ENCODE results near the gene OR2B6.

DNA sequence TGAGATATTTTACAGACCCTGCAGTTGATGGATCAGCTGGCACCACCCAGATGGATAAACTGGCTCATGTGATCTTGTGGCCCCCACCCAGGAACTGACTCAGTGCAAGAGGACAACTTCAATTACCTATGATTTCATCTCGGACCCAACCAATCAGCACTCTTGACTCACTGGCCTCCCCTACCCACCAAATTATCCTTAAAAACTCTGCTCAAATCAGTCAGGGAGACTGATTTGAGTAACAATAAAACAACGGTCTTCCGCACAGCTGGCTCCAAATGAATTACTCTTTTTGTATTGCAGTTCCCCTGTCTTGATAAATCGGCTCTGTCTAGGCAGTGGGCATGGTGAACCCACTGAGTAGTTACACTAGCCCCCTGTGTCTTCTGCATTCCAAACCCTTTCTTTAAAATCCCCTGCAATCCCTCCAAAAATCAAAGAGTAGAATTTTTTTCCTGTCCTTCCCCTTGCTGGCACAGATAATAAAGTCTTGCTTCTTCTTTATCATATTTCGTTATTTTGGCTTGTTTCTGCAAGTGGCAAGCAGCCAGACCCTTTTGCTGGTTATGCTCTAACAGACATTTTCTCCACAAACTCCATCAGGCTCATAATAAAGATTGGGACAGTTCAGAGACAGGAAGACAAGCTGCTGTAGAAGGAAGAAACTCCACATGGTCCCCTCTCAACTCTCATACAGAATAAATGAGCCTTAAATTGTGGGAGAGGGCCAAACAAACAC is 48.3 kb downstream of the OR2B6 start:
- TF ChIP-seq, protein P1, sequence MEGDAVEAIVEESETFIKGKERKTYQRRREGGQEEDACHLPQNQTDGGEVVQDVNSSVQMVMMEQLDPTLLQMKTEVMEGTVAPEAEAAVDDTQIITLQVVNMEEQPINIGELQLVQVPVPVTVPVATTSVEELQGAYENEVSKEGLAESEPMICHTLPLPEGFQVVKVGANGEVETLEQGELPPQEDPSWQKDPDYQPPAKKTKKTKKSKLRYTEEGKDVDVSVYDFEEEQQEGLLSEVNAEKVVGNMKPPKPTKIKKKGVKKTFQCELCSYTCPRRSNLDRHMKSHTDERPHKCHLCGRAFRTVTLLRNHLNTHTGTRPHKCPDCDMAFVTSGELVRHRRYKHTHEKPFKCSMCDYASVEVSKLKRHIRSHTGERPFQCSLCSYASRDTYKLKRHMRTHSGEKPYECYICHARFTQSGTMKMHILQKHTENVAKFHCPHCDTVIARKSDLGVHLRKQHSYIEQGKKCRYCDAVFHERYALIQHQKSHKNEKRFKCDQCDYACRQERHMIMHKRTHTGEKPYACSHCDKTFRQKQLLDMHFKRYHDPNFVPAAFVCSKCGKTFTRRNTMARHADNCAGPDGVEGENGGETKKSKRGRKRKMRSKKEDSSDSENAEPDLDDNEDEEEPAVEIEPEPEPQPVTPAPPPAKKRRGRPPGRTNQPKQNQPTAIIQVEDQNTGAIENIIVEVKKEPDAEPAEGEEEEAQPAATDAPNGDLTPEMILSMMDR (IDR thresholded peaks at IDR 0.05 in 8 of 11, conservative IDR thresholded peaks at IDR 0.05 in 3 of 11), result no peak
- no peak for TF ChIP-seq POLR2A (IDR thresholded peaks at IDR 0.05)
- no peak for TF ChIP-seq POLR2AphosphoS5 (IDR thresholded peaks at IDR 0.05)

Measured in spleen (tissue), 7 donors.